ELR (cell line): ENCODE data around the gene TPI1.
"Not testable (repeated sequence)": the region's sequence is repeated elsewhere in the genome, so short reads cannot be mapped to it uniquely, and the experiment has no call there.

Experiments used
- DNase-seq: peaks from one replicate; pipeline ENCODE4 v3.0.0-alpha.2; 2015; ENCODE audit warnings: low read depth

Gene TPI1

DNA sequence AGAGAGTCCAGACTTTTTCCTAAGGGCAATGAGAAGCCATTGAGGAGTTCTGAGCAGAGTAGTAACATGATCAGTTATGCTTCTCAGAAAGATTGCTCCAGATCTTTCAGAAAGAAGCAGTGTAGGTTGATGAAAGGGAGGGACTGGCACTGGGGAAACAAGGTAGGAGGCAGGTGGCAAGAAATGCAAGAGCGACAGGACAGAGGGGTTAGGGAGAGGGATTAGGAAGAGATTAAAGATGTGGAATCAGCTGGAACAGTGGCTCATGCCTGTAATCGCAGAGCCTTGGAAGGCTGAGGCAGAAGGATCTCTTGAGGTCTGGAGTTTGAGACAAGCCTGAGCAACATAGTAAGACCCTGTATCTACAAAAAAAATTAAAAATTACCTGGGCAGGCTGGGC is 19.7 kb upstream of the TPI1 start:
- DNase-seq: no peak

DNA sequence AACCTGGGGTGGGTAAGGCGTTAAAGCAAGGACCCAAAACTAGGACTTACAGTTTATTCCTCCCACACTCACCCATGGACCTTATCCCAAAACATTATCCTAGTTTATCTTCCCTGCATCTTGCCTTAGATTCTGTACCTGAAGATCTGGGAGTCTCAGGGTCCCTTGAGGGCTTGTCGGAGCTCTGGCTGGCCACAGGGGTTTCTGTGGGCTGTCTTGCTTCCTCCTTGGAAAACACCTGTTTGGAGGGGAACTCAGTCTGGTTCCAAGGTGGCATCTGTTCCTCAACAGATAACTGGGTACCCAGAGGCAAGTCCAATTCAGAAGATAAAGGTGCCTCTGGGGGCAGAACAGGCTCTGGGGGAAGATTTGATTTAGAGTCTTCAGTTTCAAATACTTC is 17.9 kb upstream of the TPI1 start:
- DNase-seq: no peak

- DNase-seq: peak; percentile 15
Observed at GRCh38 chr12:6849976-6850560, 17.3 kb upstream of the TPI1 start.

DNA sequence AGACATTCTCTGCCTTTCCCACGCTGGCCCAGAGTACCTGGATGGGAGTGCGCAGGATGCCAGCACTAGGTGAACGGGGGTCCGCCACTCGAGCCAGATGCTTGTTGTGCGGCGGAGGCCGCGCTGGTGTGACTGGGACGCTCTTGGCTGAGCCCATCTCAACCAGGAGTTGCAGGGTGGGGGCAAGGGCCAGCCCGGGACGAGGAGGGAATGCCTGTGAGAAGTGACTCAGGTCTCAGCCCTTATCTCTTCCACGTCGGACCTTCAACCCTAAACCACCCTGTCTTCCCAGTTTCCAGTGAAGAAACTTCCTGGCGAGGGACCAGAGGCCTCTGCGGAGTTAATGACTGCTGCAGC is 16.6 kb upstream of the TPI1 start:
- no peak for DNase-seq

GRCh38 chr12:6851153-6851920 is 16.0 kb upstream of the TPI1 start, which contains the start of gene CDCA3:
Gene CDCA3 (minus strand): TSS chr12:6851286. CDS start chr12:6850952, 334 bp downstream.
- DNase-seq: peak; percentile 100

DNA sequence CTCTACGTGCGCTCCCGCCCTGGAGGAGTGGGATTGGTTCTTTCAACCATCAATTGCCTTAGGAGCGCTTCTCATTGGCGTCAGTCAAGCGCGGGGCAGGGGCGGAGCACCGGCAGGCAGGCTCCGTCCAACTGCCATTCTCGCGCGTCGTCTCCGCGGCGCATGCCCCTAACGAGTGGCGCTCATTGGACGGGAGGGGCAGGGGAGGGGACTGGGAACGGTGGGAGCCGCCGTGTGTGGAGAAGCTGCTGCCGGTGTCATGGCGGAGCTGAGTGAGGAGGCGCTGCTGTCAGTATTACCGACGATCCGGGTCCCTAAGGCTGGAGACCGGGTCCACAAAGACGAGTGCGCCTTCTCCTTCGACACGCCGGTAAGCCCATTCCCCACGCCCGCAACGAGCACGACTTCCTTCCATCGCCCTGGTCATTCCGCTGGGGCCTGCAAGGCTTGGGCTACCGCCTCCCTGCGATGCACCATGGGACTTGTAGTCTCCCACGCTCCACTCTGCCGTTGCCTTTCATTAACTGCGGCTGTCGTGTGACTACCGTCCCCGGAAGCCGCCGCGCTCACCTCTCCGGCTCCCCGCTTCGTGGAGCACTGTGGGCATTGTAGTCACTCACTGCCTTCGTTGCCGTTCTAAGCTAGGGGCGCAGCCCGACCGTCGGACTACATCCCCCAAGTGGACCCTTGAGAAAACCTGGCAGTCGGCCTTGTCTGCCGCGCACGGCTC is 15.2 kb upstream of the TPI1 start, which contains the start of gene USP5:
TSS of gene USP5 (plus strand) at position 230 of the 730 bp plus-strand sequence. CDS start at position 260, 30 bp downstream.
- peak; percentile 100 for DNase-seq

DNA sequence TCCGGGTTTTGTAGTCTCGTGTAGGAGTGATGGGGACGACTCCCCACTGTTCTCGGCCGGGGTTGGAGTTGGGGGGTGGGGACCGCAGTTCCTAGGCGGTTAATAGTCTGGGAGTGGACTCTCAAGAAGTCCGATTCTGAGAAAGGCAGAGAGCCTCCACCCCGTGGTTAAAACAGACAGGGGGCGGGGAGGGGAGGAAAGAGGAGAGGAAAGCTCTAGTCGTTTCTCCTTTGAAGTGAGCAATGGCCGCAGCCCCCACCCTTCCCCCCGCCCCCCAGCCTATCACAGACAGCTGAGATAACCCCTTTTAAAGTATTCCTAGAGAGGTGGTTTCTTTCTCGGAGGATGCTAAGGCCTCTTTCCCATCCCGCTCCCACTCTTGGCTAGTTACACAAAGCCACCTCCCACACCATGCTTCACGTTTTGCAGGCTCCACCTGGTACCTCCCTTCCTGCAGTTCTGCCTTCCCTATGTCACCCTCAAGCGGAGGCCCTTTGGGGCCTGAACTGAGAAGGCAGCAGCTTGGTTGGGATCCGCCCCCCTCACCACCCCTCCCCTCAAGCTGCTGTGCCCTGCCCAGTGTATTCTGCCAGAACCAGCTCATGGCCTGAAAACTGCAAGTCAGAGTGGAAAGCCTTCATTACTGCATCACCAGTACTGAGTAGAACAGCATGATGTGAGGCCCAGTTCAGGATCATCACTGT is 14.5 kb upstream of the TPI1 start:
- peak; percentile 75 for DNase-seq

GRCh38 chr12:6853626-6854025 is 13.7 kb upstream of the TPI1 start:
- DNase-seq: no peak

- DNase-seq: no peak
Observed at GRCh38 chr12:6854036-6854435, 13.3 kb upstream of the TPI1 start.

GRCh38 chr12:6855322-6855721 is 12.0 kb upstream of the TPI1 start:
- no peak for DNase-seq

- DNase-seq: no peak
Observed at GRCh38 chr12:6858799-6859198, 8.5 kb upstream of the TPI1 start.

DNA sequence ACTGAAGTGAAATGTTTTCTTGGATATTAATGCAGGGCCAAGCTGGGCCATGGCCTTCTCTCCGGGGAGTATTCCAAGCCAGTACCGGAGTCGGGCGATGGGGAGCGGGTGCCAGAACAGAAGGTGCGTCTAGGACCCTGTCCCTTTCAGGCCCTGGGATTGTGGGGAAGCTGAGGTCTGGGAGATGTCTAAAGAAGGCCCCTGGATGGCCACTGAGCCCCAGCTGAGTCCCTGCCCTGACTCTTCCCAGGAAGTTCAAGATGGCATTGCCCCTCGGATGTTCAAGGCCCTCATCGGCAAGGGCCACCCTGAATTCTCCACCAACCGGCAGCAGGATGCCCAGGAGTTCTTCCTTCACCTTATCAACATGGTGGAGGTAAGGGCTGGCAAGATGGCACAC is 7.2 kb upstream of the TPI1 start:
- no peak for DNase-seq

- DNase-seq: no peak
Observed at GRCh38 chr12:6860942-6861341, 6.4 kb upstream of the TPI1 start.

DNA sequence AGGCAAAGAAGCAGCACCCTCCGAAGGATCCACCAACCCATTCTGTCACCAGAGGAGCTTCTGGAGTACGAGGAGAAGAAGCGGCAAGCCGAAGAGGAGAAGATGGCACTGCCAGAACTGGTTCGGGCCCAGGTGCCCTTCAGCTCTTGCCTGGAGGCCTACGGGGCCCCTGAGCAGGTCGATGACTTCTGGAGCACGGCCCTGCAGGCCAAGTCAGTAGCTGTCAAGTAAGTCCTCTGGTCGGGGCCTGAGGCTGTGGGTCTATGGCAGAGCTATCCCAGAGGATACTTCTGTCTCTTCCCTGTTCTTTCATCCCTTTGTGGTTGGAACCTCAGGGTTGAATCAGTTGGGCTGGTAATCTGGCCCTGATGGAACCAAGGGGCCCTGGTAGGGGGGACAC is 5.9 kb upstream of the TPI1 start:
- DNase-seq: no peak

- DNase-seq: no peak
Observed at GRCh38 chr12:6863033-6863432, 4.3 kb upstream of the TPI1 start.

DNA sequence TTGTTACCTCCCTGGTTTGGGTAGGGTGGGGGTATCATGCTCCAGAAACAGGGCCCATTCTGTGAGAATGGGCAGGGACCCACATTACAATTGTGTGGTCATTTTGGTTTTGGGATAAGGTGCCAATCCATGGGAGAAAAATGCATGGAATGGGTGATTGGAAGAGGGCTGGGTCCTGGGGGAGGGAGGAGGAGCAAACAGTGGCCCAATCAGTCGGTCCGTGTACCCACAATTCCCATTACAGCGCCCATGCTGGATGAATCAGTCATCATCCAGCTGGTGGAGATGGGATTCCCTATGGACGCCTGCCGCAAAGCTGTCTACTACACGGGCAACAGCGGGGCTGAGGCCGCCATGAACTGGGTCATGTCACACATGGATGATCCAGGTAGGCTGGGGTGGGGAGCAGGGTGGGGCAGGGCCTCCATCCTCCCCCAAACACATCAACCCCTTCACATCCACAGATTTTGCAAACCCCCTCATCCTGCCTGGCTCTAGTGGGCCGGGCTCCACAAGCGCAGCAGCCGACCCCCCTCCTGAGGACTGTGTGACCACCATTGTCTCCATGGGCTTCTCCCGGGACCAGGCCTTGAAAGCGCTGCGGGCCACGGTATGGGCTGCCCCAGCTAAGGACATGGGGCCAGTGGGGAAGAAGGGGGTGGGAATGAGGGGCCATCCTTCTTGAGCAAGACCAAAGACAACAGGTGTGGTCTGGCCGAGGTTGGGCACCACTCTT is 3.6 kb upstream of the TPI1 start:
- DNase-seq: peak; percentile 12

- DNase-seq: not testable (repeated sequence)
Observed at GRCh38 chr12:6865307-6865706, 2.0 kb upstream of the TPI1 start.

GRCh38 chr12:6866163-6866919 is 990 bp upstream of the TPI1 start:
- no peak for DNase-seq

- no peak for DNase-seq
Observed at GRCh38 chr12:6866920-6867412, 365 bp upstream of the TPI1 start.

DNA sequence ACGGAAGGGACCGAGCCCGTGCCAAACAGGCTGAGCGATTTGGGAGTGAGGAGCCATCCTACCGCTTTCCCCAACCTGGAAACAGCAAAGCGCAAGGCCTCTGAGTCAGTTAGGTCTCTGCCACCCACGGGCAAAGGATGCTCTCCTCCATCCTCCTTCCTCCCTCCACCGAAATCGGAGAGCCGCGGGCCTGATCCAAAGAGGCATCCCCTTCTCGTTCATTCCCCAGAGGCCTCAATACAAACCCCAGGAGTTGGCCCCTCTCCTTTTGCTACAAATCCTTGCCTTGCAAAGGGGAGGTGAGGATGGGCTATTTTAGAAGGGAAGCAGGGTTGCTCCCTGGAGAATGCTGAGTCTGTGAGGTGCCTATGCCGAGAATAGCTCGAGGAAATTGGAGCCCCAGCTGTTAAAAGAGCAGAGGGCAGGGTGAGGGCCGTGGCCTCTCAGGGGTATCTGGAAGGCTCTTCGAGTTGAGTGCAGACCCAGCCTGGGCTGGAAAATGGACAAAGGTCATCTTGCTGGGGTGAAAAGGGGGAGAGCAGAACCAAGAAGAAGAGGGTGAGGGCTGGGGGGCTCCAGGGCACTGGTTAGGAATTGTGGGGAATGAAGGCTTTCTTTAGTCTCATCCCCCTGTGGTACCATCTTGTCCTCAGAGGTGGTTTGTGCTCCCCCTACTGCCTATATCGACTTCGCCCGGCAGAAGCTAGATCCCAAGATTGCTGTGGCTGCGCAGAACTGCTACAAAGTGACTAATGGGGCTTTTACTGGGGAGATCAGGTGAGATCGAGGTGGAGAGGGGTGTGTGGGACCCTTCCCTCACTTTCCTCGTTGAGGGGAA is 1.1 kb downstream of the TPI1 start:
- DNase-seq: peak; percentile 56
